Stimulated activated CD8-positive, alpha-beta memory T cell treated with anti-CD3 and anti-CD28 coated beads, Interleukin-2, amount 100 ng/mL, for 1 hour (primary cell): ENCODE data around the gene OTUD5.
"Not testable (repeated sequence)": the region's sequence is repeated elsewhere in the genome, so short reads cannot be mapped to it uniquely, and the experiment has no call there.

Source experiments
- DNase-seq, 2 donors: peaks; one replicate each; pipeline ENCODE4 v3.0.0-alpha.2; 2020; ENCODE audit warnings: low read depth in 2 of 2

Gene OTUD5

DNA sequence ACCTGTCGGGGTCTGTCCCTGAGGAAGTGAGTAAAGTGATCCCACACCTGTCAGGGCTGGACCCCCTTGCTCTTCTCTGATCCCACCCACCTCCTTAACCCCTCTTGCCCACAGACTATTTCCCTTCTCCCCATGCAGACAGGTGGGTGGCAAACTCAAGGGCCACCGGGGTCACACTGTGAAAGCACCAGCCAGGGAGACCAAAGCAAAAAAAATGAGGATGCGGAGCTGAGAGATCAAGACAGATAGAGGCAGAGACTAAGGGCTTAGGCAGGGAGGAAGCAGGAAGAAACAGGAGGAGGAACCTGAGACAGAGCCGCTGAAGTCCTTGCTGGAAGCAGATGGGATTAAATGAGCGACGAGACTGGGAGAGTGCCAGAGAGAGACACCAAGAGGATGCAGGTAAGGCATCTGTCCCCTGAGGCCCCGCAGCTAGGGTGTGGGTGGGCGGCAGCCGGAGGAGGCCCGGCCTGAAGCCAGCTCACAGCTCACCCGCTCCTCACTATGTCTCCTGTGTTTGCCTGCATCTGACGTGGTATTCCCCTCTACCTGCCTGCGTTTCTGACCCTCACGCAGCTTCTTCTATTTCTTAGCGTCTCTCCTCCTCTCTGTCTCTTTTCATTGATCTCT lies 67.0 kb downstream of the OTUD5 start:
- DNase-seq, result no peak

- not testable (repeated sequence) for DNase-seq
Measured at GRCh38 chrX:48886586-48886985, 70.8 kb downstream of the OTUD5 start.

DNA sequence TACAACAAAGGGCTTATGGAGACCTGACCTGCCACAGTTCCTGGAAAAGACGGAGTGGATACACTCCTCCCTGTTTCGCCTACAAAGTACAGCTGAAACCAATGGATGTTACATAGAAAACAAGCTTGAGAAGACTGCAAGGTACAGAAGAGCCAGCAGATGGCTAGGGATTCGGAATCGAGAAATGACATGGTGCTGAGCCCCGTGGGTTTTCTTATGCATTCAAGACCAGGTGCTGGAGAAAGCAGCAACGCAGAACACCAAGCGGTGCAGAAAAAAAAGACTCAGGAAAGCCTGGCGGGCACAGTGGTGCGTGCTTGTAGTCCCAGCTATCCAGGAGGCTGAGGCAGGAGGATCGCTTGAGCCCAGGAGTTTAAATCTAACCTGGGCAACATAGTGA lies 73.7 kb downstream of the OTUD5 start:
- DNase-seq, result no peak

GRCh38 chrX:48876944-48877343 lies 80.5 kb downstream of the OTUD5 start:
- DNase-seq, result not testable (repeated sequence)
